Measurements from ENCODE around the gene SAA4.

Gene SAA4

GRCh38 chr11:18188796-18189195, 47.8 kb downstream of the SAA4 start:
- DNase-seq: no peak

Data from NCI-H1048 (cell line).